Thoracic aorta (tissue), 2 donors: ENCODE results near the gene NUTF2. TPM values are rescaled to one million over a fixed set of nuclear protein-coding genes. Genes with fewer than 3 reads are reported as not detected.

Source experiments
- ATAC-seq: fragments of 150-250 bp; one replicate; pipeline ENCODE4 v1.8.0; 2017; ENCODE audit warnings: low read depth; ENCODE audit not compliant: insufficient number of reproducible peaks, low FRiP score
- DNase-seq: peaks from one replicate; pipeline ENCODE4 v3.0.0-alpha.2; 2020; ENCODE audit warnings: low spot score
- H3K27ac ChIP-seq, 2 donors: fragments of 200-600 bp; sonication (generic); 1 replicate in 1 of 2; 2 replicates in 1 of 2; pipeline ENCODE4 v1.5.1; 2016; ENCODE audit warnings: mild to moderate bottlenecking in 2 of 2, moderate library complexity in 2 of 2
- H3K27me3 ChIP-seq: fragments of 200-600 bp; sonication (generic); replicated peaks from 2 replicates; pipeline ENCODE4 v1.6.0; 2016; ENCODE audit warnings: mild to moderate bottlenecking; ENCODE audit not compliant: insufficient read depth
- H3K36me3 ChIP-seq: fragments of 200-600 bp; sonication (generic); one replicate; pipeline ENCODE4 v1.5.1; 2016
- H3K4me1 ChIP-seq, 2 donors: fragments of 200-600 bp; sonication (generic); 1 replicate in 1 of 2; 2 replicates in 1 of 2; pipeline versions ENCODE4 v1.5.1 to v1.6.0; 2016; ENCODE audit warnings: low read depth in 2 of 2, mild to moderate bottlenecking in 1 of 2; ENCODE audit not compliant: control insufficient read depth in 1 of 2
- H3K4me3 ChIP-seq: fragments of 200-600 bp; sonication (generic); 2 replicates; pipeline ENCODE4 v1.5.1; 2016; ENCODE audit warnings: mild to moderate bottlenecking
- H3K9me3 ChIP-seq: fragments of 200-600 bp; sonication (generic); 2 replicates; pipeline ENCODE4 v1.5.1; 2016
- CTCF ChIP-seq: fragments of 200-600 bp; sonication (generic); IDR thresholded peaks from one replicate; pipeline ENCODE4 v1.5.1; 2019; ENCODE audit warnings: antibody characterized with exemption
- total RNA-seq, 2 donors: library from RNA; depleted of rRNA; stranded (reverse); fragments of >200 nt; gene quantifications; one replicate each; pipeline versions ENCODE4 v1.1.0 to v1.2.3, GENCODE V29; 2016

Gene NUTF2
- total RNA-seq, 2 donors from 2014 or later = 79.0 to 172 TPM

GRCh38 chr16:67878846-67879245, 32.1 kb downstream of the NUTF2 start:
- peaks cover 68% of the 10 kb centered on the region for H3K36me3 ChIP-seq
- H3K9me3 ChIP-seq = no peaks in the 10 kb centered on the region
- DNase-seq = no peak
- no peak for TF ChIP-seq CTCF
- H3K27ac ChIP-seq = no peak overlapping the region
- H3K27me3 ChIP-seq = no peaks in the 10 kb centered on the region
- H3K4me3 ChIP-seq = no peak overlapping the region
- ATAC-seq = no peak
- peaks cover 14 to 21% of the 10 kb centered on the region in 2 donors for H3K4me1 ChIP-seq

- no peak for TF ChIP-seq CTCF
Observed at GRCh38 chr16:67879462-67879861, 32.7 kb downstream of the NUTF2 start.

GRCh38 chr16:67879936-67880335, 33.2 kb downstream of the NUTF2 start:
- DNase-seq (no peak), ATAC-seq (no peak)
- Histone ChIP-seq H3K27me3 (no peaks in the 10 kb centered on the region), H3K4me1 (peaks cover 7 to 21% of the 10 kb centered on the region in 2 donors), H3K9me3 (no peaks in the 10 kb centered on the region), H3K27ac (no peak overlapping the region), H3K36me3 (peaks cover 68% of the 10 kb centered on the region), H3K4me3 (no peak overlapping the region)
- no peak for TF ChIP-seq CTCF

More at GRCh38 chr16:67879462-67879861, 32.7 kb downstream of the NUTF2 start:
- Histone ChIP-seq H3K36me3 (peaks cover 68% of the 10 kb centered on the region), H3K4me3 (no peak overlapping the region), H3K9me3 (no peaks in the 10 kb centered on the region), H3K27me3 (no peaks in the 10 kb centered on the region), H3K27ac (no peak overlapping the region), H3K4me1 (peaks cover 12 to 21% of the 10 kb centered on the region in 2 donors)
- no peak for DNase-seq
- ATAC-seq = no peak

GRCh38 chr16:67880584-67880983, 33.9 kb downstream of the NUTF2 start:
- DNase-seq (no peak), ATAC-seq (no peak)
- no peaks in the 10 kb centered on the region for H3K9me3 ChIP-seq
- no peak overlapping the region for H3K4me3 ChIP-seq
- peaks cover 4 to 17% of the 10 kb centered on the region in 2 donors for H3K4me1 ChIP-seq
- no peak for TF ChIP-seq CTCF
- H3K27me3 ChIP-seq = no peaks in the 10 kb centered on the region
- H3K27ac ChIP-seq = no peak overlapping the region
- peaks cover 68% of the 10 kb centered on the region for H3K36me3 ChIP-seq

- Histone ChIP-seq H3K4me1 (peaks cover 4 to 17% of the 10 kb centered on the region in 2 donors), H3K27me3 (no peaks in the 10 kb centered on the region), H3K27ac (no peak overlapping the region), H3K4me3 (no peak overlapping the region), H3K36me3 (peaks cover 60% of the 10 kb centered on the region), H3K9me3 (no peaks in the 10 kb centered on the region)
- ATAC-seq (no peak), DNase-seq (no peak)
- no peak for TF ChIP-seq CTCF
Observed at GRCh38 chr16:67881621-67882161, 35.0 kb downstream of the NUTF2 start.
